Mesodermal cell (in vitro differentiated cells): ENCODE results near the gene CAMKK2.
A peak's percentile ranks its signal among the peaks of the same experiment; 100 is the strongest.

Experiments used
- H3K27ac ChIP-seq: 2 replicates; pipeline ENCODE4 v1.7.0; 2013; ENCODE audit warnings: mild to moderate bottlenecking, low read depth, low read length, moderate library complexity; ENCODE audit not compliant: severe bottlenecking
- H3K36me3 ChIP-seq: 2 replicates; pipeline ENCODE4 v1.7.1; 2013; ENCODE audit warnings: mild to moderate bottlenecking, low read length, moderate library complexity; ENCODE audit not compliant: control insufficient read depth, insufficient read depth
- H3K4me1 ChIP-seq: one replicate; pipeline ENCODE4 v1.7.1; 2013; ENCODE audit warnings: mild to moderate bottlenecking, low read length; ENCODE audit not compliant: insufficient read depth, control insufficient read depth, poor library complexity, severe bottlenecking
- H3K4me3 ChIP-seq: 2 replicates; pipeline ENCODE4 v1.7.0; 2013; ENCODE audit warnings: low read length, control low read depth, mild to moderate bottlenecking; ENCODE audit not compliant: insufficient read depth, poor library complexity, severe bottlenecking; ENCODE audit errors: extremely low read depth
- H3K9me3 ChIP-seq: 2 replicates; pipeline ENCODE4 v1.7.1; 2013; ENCODE audit warnings: mild to moderate bottlenecking, low read length, moderate library complexity; ENCODE audit not compliant: control insufficient read depth
- WGBS, 2 experiments: methylation state at CpG; one replicate each; pipeline ENCODE4 v1.1.5; 2013; ENCODE audit warnings: missing lambda C conversion rate in 2 of 2; ENCODE audit not compliant: insufficient coverage in 2 of 2; 5-methylcytosine and 5-hydroxymethylcytosine counted together

CAMKK2 gene

GRCh38 chr12:121245031-121245430 lies 51.5 kb downstream of the CAMKK2 start:
- no peaks in the 10 kb centered on the region for H3K9me3 ChIP-seq
- H3K27ac ChIP-seq: no peak overlapping the region
- H3K4me3 ChIP-seq: no peak overlapping the region
- H3K36me3 ChIP-seq: peaks cover 55% of the 10 kb centered on the region
- H3K4me1 ChIP-seq: peaks cover 3% of the 10 kb centered on the region
- 90 to 93% methylated on average over 11 to 12 of the region's 14 CpGs for WGBS, 2 experiments

GRCh38 chr12:121241156-121241970 lies 55.1 kb downstream of the CAMKK2 start:
- Histone ChIP-seq H3K9me3 (no peaks in the 10 kb centered on the region), H3K4me3 (no peak overlapping the region), H3K4me1 (peaks cover 3% of the 10 kb centered on the region), H3K36me3 (peaks cover 61% of the 10 kb centered on the region), H3K27ac (no peak overlapping the region)
- WGBS, 2 experiments: 91 to 94% methylated on average over 8 to 11 of the region's 17 CpGs

- no peaks in the 10 kb centered on the region for H3K9me3 ChIP-seq
- 89 to 92% methylated on average over 31 to 36 of the region's 38 CpGs for WGBS, 2 experiments
- H3K4me3 ChIP-seq: no peak overlapping the region
- H3K36me3 ChIP-seq: peaks cover 66% of the 10 kb centered on the region
- no peak overlapping the region for H3K27ac ChIP-seq
- peaks cover 3% of the 10 kb centered on the region for H3K4me1 ChIP-seq
Measured at GRCh38 chr12:121240484-121241101, 55.9 kb downstream of the CAMKK2 start.

DNA sequence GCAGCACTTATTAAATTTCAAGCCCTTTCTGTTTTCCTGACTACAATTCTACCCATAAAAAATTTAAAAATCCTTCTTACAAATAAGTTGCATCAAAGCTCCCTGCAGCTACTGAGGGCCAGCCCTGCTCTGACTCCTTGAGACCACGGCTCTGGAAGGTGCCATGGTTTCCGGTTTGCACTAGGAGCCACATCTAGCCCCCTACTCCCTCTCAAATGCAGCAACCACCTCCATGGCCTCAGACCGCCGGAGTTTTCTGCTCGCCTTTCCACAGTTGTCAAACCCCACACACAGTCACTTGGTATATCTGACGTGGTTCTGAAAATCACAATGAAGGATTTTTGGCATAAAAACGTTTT lies 56.5 kb downstream of the CAMKK2 start:
- Histone ChIP-seq H3K4me1 (peaks cover 3% of the 10 kb centered on the region), H3K4me3 (no peak overlapping the region), H3K36me3 (peaks cover 65% of the 10 kb centered on the region), H3K9me3 (no peaks in the 10 kb centered on the region), H3K27ac (no peak overlapping the region)
- WGBS, 2 experiments: 85 to 96% methylated on average over 6 to 7 of the region's 7 CpGs

- H3K4me1 ChIP-seq: peaks cover 3% of the 10 kb centered on the region
- no peak overlapping the region for H3K4me3 ChIP-seq
- H3K36me3 ChIP-seq: peaks cover 63% of the 10 kb centered on the region
- WGBS, 2 experiments: 84 to 94% methylated on average over 3 to 5 of the region's 6 CpGs
- H3K27ac ChIP-seq: peak overlapping the region; percentile 57
- no peaks in the 10 kb centered on the region for H3K9me3 ChIP-seq
Measured at GRCh38 chr12:121239351-121240061, 57.0 kb downstream of the CAMKK2 start.

DNA sequence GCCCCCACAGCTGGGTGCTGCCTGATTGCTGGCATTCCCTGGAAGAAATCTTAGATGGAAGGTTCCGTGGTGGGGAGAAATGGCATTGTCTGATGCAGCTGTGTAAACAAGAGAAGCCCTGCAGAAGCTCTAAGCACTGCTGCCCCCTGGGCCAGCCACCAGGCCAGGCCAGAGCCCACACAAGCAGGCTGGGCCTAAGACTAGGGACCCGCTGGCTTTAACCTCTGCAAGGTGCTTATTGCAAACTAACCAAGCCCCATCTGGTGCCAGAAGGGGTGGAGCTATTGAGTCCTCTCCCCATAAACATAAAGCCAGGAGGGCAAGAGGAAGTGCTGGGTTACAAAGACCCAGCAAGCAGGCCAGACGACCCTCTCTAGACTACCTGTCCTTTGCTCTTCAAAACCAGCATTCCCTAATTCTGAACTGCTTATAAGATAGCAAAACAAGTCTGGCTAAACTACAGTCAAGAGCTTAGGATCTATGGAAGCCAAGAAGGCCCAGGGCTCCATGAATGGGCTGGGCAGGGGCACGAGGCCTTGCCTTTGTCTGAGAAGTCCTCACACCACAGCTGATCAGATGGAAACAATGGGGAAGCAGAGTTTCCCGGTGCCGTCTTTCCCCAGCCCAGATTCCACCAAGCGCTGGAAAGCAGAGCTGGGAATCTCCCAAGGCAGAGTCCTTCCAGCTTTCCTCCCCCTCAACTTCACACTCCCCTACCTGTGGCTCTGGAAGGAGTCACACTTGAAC lies 57.7 kb downstream of the CAMKK2 start:
- Histone ChIP-seq H3K4me3 (no peak overlapping the region), H3K4me1 (peaks cover 3% of the 10 kb centered on the region), H3K36me3 (peaks cover 61% of the 10 kb centered on the region), H3K9me3 (no peaks in the 10 kb centered on the region), H3K27ac (peak overlapping the region; percentile 57)
- 72 to 82% methylated on average over 3 to 6 of the region's 7 CpGs for WGBS, 2 experiments

GRCh38 chr12:121238086-121238485 lies 58.4 kb downstream of the CAMKK2 start:
- peaks cover 3% of the 10 kb centered on the region for H3K4me1 ChIP-seq
- H3K9me3 ChIP-seq: no peaks in the 10 kb centered on the region
- no peak overlapping the region for H3K4me3 ChIP-seq
- 85 to 94% methylated on average over 4 of the region's 4 CpGs for WGBS, 2 experiments
- H3K27ac ChIP-seq: no peak overlapping the region
- peaks cover 58% of the 10 kb centered on the region for H3K36me3 ChIP-seq

DNA sequence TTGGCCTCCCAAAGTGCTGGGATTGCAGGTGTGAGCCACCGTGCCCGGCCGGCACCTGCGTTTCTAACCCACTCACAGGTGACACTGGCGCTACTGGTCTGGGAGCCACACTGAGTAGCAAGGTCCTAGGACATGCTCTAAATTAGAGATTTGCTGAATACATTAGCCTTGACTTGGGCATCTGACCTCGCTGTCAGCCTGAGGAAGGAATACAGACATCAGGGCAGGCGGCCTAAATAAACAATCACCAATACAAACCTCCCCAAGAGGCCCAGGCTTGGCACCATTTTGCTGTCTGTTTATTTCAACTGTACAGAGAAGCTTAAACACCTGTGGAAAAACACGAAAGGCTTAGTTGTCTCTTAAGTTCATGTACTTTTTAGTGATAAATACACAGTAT lies 59.1 kb downstream of the CAMKK2 start:
- H3K4me3 ChIP-seq: no peak overlapping the region
- H3K4me1 ChIP-seq: peaks cover 3% of the 10 kb centered on the region
- WGBS, 2 experiments: 90 to 92% methylated on average over 5 to 7 of the region's 8 CpGs
- H3K36me3 ChIP-seq: peaks cover 62% of the 10 kb centered on the region
- no peaks in the 10 kb centered on the region for H3K9me3 ChIP-seq
- no peak overlapping the region for H3K27ac ChIP-seq

DNA sequence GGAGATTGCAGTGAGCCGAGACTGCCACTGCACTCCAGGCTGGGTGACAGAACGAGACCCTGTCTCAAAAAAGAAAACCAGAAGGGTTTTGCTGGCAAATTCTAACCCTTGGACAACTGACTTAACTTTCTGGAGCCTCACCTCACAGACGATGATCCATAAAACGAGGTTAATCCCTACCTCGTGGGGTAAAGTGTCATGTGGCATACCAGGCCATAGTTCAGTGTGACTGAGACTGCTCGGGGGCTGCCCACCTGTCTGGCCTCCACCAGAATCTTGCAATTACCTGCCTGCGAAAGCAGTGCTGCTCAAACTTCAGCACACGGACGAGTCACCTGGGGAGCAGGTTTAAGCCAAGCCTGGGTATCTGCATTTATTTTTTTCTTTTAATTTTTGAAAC lies 59.7 kb downstream of the CAMKK2 start:
- H3K9me3 ChIP-seq: no peaks in the 10 kb centered on the region
- no peak overlapping the region for H3K4me3 ChIP-seq
- H3K36me3 ChIP-seq: peaks cover 61% of the 10 kb centered on the region
- peaks cover 3% of the 10 kb centered on the region for H3K4me1 ChIP-seq
- H3K27ac ChIP-seq: no peak overlapping the region
- 89 to 94% methylated on average over 8 to 9 of the region's 9 CpGs for WGBS, 2 experiments

GRCh38 chr12:121233628-121234020 lies 62.9 kb downstream of the CAMKK2 start:
- H3K4me3 ChIP-seq: no peak overlapping the region
- H3K9me3 ChIP-seq: no peaks in the 10 kb centered on the region
- WGBS, 2 experiments: 93 to 94% methylated on average over 11 of the region's 11 CpGs
- H3K4me1 ChIP-seq: no peaks in the 10 kb centered on the region
- H3K36me3 ChIP-seq: peaks cover 51% of the 10 kb centered on the region
- no peak overlapping the region for H3K27ac ChIP-seq
